ENCODE data around the gene RGL3.
"Not testable (repeated sequence)": the region's sequence is repeated elsewhere in the genome, so short reads cannot be mapped to it uniquely, and the experiment has no call there.

Gene RGL3

GRCh38 chr19:11418549-11419506, at the start of gene RGL3:
Gene RGL3 (minus strand): TSS chr19:11419314. CDS start chr19:11419278, 36 bp downstream.
- no peak for TF ChIP-seq CTCF (conservative IDR thresholded peaks at IDR 0.05; ENCODE audit: low read length)
- peak within 1 kb of the TSS; percentile 22 for H3K4me3 ChIP-seq (ENCODE audit: low read length)
- no peak for DNase-seq (ENCODE audit: low read depth)

DNA sequence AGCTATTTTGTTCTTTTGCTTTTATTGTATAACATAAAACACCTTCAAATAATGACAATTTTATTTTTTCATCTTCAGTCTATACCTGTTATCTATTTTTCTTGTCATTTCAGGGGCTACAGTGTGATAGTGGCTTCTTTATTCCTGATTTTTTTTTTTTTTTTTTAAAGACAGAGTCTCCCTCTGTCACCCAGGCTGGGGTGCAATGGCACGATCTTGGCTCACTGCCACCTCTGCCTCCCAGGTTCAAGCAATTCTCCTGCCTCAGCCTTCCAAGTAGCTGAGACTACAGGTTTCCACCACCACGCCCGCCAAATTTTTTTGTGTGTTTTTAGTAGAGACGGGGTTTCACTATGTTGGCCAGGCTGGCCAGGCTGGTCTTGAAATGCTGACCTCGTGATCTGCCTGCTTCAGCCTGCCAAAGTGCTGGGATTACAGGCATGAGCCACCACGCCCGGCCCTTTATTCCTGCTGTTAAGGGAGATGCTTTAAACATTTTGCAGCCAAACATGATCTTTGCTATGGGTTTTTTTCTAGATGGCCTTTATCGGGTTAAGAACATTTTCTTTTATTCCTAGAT, 49.2 kb upstream of the RGL3 start:
- not testable (repeated sequence) for DNase-seq (ENCODE audit: low read depth); H3K4me3 ChIP-seq (ENCODE audit: low read length)

- no peak overlapping the region for H3K4me3 ChIP-seq (ENCODE audit: low read length)
- no peak for DNase-seq (ENCODE audit: low read depth)
- no peak for TF ChIP-seq CTCF (conservative IDR thresholded peaks at IDR 0.05; ENCODE audit: low read length)
These were observed 46.5 kb upstream of the RGL3 start for GRCh38 chr19:11465600-11465999.

DNA sequence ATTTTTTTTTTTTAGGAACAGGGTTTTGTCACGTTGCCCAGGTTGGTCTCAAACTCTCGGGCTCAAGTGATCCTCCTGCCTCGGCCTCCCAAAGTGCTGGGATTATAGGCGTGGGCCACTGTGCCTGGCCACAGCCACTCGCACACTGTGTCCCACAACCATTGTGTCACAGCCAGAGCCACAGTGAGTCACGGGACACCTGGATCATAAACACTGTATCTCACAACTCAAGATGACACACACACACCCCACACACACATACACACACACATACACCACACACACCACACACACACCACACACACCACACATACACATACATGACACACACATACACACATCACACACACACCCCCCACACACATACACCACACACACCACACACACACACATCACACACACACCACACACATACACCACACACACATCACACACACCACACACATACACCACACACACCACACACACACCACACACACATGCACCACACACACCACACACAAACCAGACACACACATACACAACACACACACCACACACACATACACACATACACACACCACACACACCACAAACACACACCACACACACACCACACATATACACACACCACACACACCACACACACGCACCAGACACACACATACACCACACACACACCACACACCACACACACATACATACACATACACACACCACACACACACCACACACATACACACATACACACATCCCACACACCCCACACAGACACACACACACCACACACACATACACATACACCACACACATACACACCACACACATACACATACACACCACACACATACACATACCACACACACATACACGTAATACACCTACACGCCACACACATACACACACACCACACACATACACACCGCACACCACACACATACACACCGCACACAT, 45.5 kb upstream of the RGL3 start:
- DNase-seq (ENCODE audit: low read depth), result no peak
- no peak for TF ChIP-seq CTCF (conservative IDR thresholded peaks at IDR 0.05; ENCODE audit: low read length)

GRCh38 chr19:11463391-11463790, 44.3 kb upstream of the RGL3 start:
- no peak overlapping the region for H3K4me3 ChIP-seq (ENCODE audit: low read length)
- DNase-seq (ENCODE audit: low read depth), result no peak
- TF ChIP-seq CTCF (conservative IDR thresholded peaks at IDR 0.05; ENCODE audit: low read length), result no peak

More for the DNA sequence above, 45.5 kb upstream of the RGL3 start:
- no peak overlapping the region for H3K4me3 ChIP-seq (ENCODE audit: low read length)

- no peak for TF ChIP-seq CTCF (conservative IDR thresholded peaks at IDR 0.05; ENCODE audit: low read length)
- no peak for DNase-seq (ENCODE audit: low read depth)
- no peak overlapping the region for H3K4me3 ChIP-seq (ENCODE audit: low read length)
These were observed 42.3 kb upstream of the RGL3 start for GRCh38 chr19:11461453-11461852.

- DNase-seq (ENCODE audit: low read depth), result no peak
- no peak for TF ChIP-seq CTCF (conservative IDR thresholded peaks at IDR 0.05; ENCODE audit: low read length)
- H3K4me3 ChIP-seq (ENCODE audit: low read length), result no peak overlapping the region
These were observed 41.1 kb upstream of the RGL3 start for GRCh38 chr19:11460207-11460606.

- not testable (repeated sequence) for DNase-seq (ENCODE audit: low read depth); H3K4me3 ChIP-seq (ENCODE audit: low read length)
These were observed 39.8 kb upstream of the RGL3 start for GRCh38 chr19:11458912-11459311.
